Measurements from ENCODE around the gene MSANTD3.

MSANTD3 gene

DNA sequence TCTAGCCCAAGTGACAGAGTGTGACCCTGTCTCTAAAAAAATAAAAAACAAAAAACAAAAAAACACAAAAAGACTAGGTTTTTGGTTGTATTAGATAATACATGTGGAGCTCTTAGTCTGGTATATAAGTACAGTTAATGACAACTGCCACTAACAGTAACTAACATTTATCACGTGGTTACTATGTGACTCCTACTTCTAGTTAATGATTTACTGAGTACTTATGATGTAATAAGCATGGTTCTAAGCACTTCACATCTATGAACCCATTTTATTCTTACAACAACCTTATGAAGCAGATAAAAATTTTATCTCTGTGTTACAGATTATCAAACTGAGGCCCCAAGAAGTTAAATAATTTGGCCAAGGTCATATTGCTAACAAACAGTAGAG is 39.9 kb downstream of the MSANTD3 start:
- no peak for DNase-seq

DNA sequence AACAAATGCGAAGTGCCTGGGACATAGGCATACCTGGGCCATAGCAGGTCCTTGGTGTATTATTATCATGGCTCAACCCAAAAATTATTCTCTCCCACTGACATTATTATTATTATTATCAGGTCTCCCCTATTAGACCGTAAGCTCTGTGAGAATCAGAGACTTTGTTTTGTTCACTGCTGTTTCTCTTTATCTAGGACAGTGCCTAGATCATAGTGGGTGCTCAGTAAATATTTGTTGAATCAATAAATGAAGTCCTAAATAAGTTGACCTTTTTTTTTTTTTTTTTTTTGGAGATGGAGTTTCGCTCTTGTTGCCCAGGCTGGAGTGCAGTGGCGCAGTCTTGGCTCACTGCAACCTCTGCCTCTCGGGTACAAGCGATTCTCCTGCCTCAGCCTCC is 41.1 kb downstream of the MSANTD3 start:
- DNase-seq = no peak

DNA sequence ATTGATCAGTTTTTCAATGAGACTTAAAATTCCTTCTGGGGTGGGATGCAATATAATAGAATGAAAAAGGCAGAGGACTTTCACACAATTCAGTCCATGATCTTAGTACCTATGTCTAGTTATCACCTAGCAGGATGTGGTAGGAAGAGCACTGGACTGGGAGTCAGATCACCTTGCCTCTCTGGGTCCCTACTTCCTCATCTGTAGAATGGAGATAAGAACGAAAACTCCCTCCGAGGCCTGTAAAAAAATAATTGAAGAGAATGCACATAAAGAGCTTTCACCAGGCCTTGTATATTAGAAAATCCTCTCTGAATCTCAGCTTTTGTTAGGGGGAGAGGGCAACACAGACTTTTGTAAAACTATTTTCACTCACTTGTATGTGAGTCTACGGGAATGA is 45.3 kb downstream of the MSANTD3 start:
- no peak for DNase-seq

DNA sequence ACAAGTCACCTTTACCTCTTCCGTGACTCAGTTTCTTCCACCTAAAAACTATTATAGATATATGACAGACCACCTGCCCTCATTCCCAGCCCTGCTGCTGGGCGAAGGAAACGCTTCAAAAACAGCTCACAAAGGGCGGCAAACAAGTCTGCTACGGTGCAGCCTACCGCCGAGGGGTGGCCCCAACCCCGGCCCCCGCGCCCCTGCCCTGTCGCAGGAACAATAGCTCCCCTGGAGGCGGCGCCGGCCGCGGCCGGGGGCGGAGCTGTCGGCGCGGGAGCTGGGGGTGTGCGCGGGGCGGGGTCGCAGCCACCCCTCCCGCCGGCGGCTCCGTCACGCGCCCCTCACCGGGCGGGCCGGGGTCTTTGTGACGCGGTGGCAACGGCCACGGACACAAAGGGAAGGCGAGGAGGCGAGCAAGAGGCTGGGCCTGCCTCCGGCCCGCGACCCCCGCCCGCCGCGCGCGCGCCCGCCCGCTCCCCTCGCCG is 45.9 kb downstream of the MSANTD3 start, which contains the start of gene TMEFF1:
TSS of gene TMEFF1 (plus strand) at position 362 of the 488 bp plus-strand sequence. CDS start 396 bp downstream, outside the sequence.
- DNase-seq = peak; percentile 56 to 72

DNA sequence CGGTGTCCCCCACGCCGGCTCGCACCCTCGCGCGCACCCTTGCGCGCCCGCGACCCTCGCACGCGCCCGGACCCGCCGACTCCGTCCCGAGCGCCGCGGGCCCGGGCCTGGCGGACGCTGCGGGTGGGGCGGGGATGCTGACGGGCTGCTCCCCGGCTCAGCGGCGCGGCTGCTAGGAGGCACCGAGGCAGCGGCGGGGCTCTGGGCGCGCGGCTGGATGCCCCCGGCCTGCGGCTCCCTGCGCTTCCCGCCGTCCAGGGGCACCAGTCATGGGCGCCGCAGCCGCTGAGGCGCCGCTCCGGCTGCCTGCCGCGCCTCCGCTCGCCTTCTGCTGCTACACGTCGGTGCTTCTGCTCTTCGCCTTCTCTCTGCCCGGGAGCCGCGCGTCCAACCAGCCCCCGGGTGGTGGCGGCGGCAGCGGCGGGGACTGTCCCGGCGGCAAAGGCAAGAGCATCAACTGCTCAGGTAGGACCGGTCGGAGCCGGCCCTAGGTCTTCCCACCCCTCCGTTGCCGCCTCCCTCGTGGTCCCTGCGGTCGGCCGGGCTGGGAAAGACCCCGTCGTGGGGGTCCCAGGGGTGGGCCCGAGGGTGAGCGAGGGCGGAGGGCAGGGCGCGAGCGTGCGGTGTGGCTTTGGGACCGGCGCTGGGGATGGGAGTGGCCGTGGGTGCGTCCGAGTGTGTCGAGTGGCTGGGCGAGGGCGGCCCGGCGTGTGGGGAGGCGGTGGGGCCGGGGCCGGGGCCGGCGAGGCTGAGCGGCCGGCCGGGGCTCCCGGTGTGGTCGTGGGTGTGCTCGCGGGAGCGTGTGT is 46.5 kb downstream of the MSANTD3 start:
- no peak for DNase-seq

DNA sequence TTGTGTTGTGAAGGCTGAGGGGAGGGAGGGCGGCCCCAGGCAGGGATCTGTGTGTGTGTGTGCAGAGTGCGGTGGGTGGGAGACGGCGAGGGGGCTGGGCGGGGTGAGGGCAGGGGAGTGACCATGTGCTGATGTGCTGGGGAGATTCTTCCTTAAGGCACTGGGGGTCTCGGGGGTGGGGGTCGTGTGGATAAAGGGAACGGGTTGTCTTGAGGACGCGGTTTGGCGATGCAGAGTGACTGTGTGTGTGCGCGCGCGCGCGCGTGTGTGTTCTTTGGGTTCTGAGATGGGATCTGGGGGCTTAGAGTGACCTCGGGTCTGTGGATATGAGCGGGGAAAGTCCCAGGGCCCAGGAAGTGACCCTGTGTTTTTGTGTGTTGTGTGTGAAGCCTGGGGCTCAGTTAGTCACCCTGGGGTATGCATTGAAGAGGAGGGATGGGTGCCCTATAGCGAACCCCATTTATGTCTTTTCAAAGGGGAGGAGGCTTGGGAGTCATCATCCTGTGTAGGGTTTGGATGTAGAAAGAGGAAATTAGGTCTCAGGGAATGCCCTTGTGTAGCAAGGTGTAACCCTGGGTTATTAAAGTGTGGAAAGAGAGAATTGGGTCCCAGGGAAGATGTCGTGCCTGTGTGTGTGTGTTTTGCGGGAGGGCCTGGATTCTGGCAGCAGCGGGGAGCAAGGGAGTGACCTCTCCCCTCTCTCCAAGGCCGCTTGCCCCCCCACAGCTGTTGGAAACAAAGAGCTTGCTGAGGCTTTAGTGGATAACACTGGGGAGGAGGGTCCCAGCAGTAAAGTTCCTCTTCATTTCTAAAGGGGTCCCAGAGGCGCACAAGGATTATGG is 47.4 kb downstream of the MSANTD3 start:
- DNase-seq = no peak

DNA sequence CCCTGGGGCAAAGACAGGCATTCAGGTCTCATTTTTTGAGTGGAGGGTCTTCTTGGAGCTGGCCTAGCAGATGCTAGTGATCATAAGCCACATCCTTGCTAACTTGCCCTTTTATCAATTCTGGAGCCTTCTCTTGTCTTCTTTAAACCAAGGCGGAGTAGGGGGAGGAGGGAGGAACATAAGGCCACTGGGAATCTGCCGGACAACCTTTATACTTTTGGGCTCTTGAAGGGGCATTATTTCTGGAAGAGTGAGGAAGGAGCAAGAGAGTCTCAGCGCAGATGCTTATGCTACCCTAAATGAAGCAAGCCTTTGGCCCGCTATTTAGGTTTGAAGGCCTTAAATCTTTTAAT is 48.0 kb downstream of the MSANTD3 start:
- no peak for DNase-seq

DNA sequence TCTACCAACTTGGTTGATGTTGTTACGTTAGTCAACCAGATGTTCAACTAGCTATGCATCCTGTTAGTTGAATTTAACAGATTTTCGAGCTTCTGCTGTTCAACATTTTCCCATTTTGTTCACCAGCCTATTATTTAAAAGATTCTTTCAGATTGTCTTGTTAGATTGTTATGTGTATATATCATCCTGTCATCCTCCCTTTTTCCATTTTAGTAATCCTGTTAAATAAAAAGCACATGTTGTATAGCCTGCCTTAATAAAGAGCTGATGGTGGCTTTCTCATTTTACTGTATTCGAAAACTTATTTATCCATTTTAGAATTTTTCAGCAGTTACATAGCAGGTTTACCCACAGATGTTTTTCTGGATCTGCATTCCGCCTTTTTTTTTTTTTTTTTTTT is 50.3 kb downstream of the MSANTD3 start:
- DNase-seq = no peak

DNA sequence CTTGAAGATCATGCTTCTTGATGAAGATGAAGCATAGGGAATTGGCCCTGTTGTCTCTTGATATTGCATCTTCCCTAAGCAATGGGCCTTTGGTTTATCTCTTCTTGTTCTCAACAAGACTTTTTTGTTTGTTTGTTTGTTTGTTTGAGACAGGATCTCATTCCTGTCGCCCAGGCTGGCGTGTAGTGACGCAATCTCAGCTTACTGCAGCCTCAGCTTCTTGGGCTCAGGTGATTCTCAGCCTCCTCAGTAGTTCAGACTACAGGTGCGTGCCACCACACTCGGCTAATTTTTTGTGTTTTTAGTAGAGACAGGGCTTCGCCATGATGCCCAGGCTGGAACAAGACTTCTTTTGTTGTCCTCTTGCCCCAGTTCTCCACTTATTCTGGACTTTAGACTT is 51.2 kb downstream of the MSANTD3 start:
- DNase-seq = no peak

DNA sequence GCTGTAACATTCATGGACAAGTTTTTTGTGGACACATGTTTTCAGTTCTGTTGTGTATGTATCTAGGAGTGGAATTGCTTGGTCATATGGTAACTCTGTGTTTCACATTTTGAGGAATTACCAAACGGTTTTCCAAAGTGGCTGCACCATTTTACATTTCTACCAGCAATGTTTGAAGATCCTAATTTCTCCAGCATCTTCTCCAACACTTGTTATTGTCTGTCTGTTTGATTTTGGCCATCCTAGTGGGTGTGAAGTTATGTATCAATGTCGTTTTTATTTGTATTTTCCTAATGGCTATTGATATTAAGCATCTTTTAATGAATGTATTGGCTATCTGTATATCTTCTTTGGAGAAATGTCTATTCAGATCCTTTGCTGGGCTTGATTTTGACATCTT is 52.9 kb downstream of the MSANTD3 start:
- DNase-seq = no peak

DNA sequence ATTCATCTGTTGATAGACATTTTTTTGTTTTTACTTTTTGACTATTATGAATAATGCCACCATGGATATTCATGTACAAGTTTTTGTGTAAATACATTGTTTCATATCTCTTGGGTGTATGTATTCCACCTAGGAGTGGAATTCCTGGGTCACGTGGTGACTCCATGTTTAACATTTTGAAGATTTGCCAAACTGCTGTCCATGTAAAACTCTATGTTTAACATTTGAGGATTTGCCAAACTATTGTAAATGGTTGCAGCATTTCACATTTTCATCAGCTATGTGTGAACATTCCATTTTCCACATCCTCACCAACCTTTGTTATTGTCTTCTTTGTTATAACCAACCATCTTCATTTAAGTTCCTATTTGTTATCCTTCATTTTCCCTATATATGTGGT is 58.3 kb downstream of the MSANTD3 start:
- no peak for DNase-seq

DNA sequence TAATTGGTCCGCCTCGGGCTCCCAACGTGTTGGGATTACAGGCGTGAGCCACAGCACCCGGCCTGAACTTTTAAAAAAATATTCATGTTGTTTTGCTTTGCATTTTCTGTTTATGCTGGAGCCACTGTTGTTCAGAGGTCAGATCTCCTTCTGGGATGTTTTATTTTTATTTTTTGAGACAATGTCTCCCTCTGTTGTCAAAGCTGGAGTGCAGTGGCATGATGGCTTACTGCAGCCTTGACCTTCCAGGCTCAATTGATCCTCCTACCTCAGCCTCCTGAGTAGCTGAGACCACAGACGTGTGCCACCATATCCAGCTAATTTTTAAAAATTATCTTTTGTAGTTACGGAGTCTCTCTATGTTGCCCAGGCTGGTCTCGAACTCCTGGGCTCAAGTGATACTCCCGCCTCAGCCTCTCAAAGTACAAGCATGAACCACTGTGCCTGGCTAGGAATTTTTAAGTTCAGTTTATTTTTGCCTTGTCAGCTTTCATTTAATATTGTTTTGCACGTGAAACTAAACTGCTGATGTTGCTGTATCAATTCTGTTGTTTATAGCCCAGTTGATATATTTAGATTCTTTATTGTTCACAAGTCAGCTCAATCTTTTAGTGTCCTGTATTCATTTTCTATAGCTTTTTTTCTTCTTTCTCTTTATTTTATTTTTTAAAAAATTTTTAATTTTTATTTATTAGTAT is 59.7 kb downstream of the MSANTD3 start:
- DNase-seq = no peak

DNA sequence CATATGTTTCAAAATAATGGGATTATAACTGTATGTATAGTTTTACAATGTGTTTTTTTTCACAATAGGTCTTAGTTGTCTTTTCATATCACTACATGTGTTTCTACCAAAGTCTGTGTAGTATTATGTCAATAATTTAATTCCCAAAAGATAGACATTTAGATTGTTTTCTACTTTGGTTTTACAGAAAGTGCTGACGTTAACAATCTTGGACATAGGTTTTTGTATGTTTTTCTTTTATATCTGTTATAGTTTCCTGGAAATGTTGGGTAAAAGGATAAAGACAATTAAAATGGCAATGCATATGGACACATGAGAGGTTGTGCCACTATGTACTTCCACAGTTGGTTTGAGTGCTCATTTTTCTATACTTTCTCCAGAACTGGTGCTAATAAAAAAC is 61.2 kb downstream of the MSANTD3 start:
- no peak for DNase-seq

DNA sequence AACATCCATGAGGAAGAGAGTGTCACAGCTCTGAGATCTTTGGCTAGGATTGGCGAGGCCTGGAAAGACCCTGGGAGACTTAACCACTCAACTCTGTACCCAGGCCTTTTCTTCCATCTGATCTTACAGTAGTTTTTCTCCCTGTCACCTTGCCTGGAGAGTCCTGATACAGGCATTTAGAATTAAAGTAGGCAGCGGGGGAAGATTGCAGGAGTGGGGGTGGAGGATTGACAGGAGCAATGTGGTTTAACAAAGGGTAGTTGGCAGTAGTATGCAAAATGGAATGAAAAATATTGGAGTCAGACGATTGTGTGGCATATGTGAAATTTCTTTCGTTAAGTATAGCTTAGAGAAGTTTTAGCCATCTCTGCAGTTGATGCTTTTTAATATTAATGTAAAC is 62.9 kb downstream of the MSANTD3 start:
- DNase-seq = no peak

DNA sequence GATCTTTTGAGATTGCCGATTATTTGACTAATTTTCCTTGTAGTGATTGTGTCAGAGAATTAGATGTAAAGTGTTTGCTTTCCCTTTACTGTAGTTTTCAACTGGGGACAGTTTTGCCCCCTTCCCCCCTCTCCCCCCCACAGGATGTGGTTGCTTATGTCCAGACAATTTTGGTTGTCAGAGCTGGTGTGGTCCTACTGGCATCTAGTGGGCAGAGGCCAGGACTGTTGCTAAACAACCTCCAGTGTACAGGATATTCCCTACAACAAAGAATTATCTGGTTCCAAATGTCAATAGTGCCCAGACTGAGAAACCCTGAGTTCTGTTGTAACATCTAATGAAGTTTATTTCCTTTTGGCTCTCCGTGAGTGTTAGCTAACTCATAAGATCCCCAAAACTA is 66.0 kb downstream of the MSANTD3 start:
- no peak for DNase-seq

DNA sequence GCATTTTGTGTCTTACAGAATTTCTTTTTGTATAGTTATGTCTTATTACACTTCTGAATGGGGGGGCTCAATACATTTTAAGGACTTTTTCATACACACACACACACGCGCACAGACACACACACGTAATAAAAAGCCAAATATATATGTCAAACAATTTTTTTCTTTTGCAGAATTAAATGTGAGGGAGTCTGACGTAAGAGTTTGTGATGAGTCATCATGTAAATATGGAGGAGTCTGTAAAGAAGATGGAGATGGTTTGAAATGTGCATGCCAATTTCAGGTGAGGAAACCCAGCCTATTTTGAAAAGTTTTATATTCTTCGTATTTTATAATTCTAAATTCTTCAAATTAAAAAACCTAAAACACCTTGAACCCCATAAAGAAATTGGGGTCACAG is 71.6 kb downstream of the MSANTD3 start:
- no peak for DNase-seq

DNA sequence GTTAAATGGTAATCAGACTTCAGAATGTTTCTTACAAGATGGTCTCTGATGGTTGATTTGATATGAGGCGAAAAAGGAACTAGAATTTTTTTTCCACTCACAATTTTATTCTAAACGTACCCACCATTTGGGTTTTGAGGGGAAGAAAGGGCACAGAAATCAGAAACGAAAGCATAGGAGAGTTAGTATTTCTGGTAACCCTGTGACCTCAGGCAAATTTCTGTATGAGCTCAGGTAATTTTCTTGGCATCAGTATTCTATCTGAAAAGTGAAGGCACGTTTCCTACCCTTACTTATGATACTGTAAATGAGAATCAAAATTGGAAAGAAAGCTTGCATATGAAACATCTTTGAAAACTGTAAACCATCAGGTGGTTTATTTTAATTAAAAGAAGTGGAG is 72.5 kb downstream of the MSANTD3 start:
- no peak for DNase-seq

DNA sequence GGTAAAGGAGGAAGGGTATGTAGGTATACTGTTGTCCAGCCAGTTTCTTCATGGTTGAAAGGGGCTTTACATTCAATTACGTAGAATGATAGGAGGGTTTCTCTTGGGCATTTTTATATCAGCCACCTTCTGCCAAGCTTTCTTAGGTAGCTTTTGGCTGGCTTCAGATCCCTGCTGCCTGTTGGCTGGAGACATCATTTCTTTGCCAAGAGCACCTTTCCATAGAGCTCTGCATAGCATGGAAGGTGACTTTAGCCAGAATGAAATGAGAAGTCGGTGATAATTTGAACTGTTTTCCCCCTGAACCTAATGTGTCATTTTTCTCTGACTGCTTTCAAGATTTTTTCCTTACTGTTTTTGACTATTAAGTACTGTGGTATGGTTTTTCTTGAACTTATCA is 72.9 kb downstream of the MSANTD3 start:
- no peak for DNase-seq

All from NCI-H1930 (cell line).